ENCODE data around the gene SEZ6.

SEZ6 gene

DNA sequence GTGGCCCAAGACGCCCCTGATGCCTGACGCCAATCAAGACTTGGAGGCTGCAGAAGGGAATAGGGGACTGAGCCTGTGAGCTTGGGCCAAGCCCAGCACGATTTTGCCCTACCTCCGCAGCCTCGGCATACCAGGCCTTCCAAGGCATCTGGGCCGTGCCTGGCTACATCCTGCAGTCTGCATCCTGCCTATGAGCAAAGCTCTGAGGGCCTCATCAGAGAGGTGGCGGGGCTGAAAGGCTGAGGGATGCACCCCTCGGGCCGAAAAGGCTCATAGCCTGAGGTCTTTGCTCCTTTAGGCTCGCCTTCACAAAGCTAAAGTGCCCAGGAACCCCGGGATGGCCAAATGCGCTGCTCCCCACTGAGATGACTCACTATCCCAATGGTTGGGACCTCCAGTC lies 2.5 kb downstream of the SEZ6 start:
- DNase-seq (ENCODE audit: low read depth), result no peak

GRCh38 chr17:29002811-29003210 lies 3.0 kb downstream of the SEZ6 start:
- no peak for DNase-seq (ENCODE audit: low read depth)

DNA sequence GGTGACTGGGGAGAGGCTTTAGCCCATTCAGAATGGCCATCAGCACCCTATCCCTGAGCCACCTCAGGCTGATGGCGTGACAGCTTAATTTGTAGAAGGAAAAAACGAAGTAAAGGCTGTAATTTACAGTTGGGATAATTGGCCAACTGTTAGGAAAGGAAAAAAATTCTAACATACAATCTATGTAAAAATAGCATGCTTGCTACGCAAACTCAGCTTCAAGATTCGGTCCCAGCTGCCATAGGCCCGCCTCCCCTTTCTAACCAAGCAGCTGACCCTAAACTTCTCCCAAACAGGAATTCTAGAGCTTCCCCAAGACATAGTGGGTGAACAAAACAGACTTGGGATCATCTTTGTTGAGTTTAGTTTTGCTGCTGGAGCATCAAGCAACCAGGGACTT lies 4.9 kb downstream of the SEZ6 start:
- no peak for DNase-seq (ENCODE audit: low read depth)

- no peak for DNase-seq (ENCODE audit: low read depth)
Measured at GRCh38 chr17:28999206-28999605, 6.6 kb downstream of the SEZ6 start.

DNA sequence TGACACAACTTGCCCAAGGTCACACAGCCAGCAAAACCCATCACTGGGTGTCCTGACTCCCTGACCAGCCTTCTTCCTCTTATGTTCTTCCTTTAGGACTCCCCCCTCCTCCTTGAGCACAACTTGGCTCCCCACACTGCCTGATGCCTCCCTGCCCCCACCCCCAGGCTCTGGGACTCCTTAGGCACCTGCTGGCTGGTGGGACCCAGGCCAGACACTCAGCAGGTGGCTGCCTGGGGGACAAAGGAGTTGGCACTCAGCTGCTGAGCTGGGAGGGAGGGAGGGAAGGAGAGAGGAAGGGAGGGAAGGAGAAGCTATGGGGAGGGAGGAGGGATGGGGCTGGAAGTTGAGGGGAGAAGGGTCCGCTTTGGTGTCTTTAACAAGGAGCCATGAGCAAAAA lies 8.0 kb downstream of the SEZ6 start:
- no peak for DNase-seq (ENCODE audit: low read depth)

GRCh38 chr17:28996554-28997096 lies 9.2 kb downstream of the SEZ6 start:
- no peak for DNase-seq (ENCODE audit: low read depth)

DNA sequence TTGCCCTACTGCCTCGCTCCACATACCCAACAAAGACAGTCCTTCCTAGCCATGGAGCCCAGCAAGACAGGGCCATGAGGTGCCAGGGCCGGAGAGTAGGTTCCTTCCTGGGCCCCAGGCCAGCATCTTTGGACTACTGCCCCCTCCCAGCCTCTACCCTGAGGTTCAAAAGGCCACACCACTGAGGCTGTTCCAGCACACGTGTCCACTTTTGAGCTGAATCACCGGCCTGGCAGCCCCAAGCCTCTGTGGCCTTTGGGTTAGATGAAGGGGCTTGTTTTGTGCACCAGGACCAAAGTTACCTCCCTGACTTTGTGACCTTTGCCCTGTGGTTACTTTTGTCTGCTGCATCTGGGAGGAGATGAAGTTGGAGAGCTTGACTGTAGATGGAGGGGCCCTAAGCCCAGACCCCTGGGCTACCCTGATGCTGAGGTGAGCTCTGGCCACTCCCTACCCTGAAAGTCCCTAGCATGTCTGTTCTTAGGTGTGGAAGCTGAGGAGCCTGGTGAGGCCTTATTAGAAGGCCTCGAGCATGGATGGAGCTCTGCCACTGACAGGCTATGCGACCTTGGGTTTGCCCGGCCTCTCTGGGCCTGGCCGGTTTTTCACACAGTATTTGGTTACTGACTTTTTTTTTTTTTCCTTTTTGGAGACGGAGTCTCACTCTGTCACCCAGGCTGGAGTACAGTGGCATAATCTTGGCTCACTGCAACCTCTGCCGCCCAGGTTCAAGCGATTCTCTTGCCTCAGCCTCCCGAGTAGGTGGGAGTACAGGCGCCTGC lies 12.0 kb downstream of the SEZ6 start:
- DNase-seq (ENCODE audit: low read depth), result no peak

- no peak for DNase-seq (ENCODE audit: low read depth)
Measured at GRCh38 chr17:28992625-28993600, 12.9 kb downstream of the SEZ6 start.

- DNase-seq (ENCODE audit: low read depth), result no peak
Measured at GRCh38 chr17:28992185-28992584, 13.6 kb downstream of the SEZ6 start.

DNA sequence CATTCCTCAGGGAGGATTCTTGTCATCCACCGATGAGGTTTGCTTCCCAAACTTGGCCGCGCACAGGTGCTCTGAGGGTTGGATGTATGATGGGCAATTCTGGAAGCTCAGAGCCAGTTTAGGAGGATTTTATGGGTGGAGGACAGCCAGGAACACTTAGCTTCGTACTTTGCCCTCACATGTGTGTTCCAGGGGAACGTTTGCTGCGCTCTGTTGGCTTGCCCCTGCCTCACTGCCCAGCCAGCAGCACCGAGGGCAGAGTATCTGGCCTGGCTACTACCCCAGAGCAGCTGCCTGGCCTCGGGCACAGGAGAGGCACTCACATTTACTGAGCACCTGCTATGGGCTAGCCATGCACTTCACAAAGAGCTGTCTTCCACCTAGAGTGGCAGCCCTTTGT lies 14.1 kb downstream of the SEZ6 start:
- no peak for DNase-seq (ENCODE audit: low read depth)

- no peak for DNase-seq (ENCODE audit: low read depth)
Measured at GRCh38 chr17:28989028-28989427, 16.8 kb downstream of the SEZ6 start.

DNA sequence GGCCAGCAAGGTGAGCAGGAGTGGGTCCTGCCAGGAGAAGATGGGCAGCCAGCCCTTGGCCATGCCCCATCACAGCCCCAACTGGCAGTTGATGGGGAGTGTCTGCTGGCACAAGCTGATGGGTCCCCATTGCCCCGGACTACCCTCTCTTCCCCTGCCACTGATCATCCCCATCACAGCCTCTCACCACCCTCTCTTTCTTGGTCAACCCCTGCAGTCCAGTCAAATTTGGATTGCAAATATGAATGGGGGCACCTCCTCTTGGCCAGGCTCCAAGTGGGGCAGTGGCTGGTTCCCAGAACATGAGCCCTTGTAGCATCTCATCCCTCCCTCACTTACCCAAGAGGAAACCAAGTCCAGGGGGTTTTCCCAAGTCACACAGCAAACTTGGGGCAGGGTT lies 17.4 kb downstream of the SEZ6 start:
- no peak for DNase-seq (ENCODE audit: low read depth)

- no peak for DNase-seq (ENCODE audit: low read depth)
Measured at GRCh38 chr17:28986714-28987655, 18.8 kb downstream of the SEZ6 start.

- DNase-seq (ENCODE audit: low read depth), result no peak
Measured at GRCh38 chr17:28985950-28986713, 19.7 kb downstream of the SEZ6 start.

DNA sequence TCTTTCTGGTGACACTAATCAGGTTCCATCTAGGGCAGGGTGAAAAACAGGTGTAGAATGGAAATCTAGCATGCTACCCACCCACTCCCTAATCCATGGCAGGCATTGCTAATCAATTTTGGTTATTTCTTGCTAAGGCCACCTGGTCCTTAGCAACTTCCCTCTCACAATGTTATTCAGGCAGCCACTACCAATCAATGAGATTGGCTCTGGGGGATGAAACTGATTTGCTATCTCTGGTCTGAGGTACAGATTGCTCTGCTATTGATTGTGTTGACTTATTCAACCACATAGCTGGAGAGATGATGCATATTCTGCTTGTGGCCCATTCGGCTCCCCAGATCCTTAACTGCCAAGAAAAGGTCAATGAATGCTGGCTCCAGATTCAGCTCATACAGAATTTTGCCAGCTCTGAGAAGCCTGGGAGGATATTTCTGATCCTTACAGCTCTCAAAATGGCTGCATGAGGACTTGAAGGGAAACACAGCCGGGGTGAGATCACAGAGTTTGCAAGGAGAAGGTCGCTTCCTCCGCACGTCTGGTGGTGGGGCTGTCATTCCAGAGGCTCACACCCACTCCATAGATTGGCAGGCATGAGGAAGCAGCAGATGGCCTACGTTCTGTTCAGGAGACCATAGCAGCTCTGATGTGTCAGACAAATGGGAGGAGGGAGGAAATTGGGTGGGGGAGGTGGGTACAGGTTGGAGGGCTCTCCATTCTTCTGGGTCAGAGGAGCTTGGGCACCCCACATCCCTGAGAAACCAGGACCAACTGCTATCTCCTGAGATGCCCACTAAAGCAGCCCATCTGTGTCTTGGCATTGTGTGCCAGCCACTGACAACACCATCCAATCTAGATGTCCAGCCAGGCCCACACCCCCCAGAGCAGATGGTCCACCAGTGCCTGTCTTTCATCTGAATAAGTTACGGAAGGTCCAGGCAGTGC lies 22.3 kb downstream of the SEZ6 start:
- no peak for DNase-seq (ENCODE audit: low read depth)

GRCh38 chr17:28982131-28982793 lies 23.6 kb downstream of the SEZ6 start:
- DNase-seq (ENCODE audit: low read depth), result peak; percentile 30

GRCh38 chr17:28978356-28978964 lies 27.4 kb downstream of the SEZ6 start:
- no peak for DNase-seq (ENCODE audit: low read depth)

GRCh38 chr17:28977659-28978355 lies 28.0 kb downstream of the SEZ6 start:
- no peak for DNase-seq (ENCODE audit: low read depth)

Data from stimulated activated CD8-positive, alpha-beta memory T cell treated with anti-CD3 and anti-CD28 coated beads, Interleukin-12 subunit alpha, Interleukin-12 subunit beta, amount 100 ng/mL, for 1 hour (primary cell).